ENCODE data around the gene MAN1A2.
"Not testable (repeated sequence)": the region's sequence is repeated elsewhere in the genome, so short reads cannot be mapped to it uniquely, and the experiment has no call there.

MAN1A2 gene

DNA sequence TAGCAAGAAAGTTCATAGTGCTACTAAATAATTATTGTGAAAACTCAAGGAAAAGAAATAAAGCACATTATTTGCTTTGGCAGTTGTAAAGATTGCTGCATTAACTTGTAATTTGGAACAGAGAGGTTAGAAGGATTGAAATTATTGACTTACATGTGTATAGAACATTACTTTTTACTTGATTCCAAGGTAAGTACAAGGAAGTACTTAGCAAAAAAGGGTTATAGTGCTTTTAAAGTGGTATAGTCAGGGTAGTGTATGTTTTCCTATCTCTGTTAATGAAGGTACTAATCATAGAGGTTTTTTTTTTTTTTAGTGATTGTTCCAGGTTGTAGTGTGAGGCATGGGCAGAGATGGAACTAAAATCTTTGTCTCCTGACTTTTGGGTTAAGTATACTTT lies 29.4 kb downstream of the MAN1A2 start:
- in situ Hi-C loops (cut with MboI; ENCODE audit: low sequenced_read_pairs), result no loop called here

DNA sequence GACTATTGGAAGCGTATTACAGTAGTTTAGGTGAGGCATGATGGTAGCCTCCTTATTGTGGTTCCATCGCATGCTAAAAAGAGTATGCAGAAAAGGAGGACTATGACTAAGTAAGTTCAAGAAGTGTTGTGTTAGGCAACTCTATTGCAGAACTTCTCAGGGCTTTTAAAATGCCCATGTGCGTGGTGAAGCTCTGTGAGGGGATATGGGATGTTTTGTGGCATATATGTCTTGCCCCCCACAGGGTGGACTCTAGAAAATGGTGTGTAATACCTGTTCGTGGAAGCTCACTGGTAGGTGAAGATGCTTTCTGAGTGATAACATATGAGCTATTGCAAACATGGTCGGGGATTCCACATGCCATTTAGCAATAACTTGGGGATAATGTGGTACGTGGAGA lies 31.7 kb downstream of the MAN1A2 start:
- in situ Hi-C loops (cut with MboI; ENCODE audit: low sequenced_read_pairs), result no loop called here

DNA sequence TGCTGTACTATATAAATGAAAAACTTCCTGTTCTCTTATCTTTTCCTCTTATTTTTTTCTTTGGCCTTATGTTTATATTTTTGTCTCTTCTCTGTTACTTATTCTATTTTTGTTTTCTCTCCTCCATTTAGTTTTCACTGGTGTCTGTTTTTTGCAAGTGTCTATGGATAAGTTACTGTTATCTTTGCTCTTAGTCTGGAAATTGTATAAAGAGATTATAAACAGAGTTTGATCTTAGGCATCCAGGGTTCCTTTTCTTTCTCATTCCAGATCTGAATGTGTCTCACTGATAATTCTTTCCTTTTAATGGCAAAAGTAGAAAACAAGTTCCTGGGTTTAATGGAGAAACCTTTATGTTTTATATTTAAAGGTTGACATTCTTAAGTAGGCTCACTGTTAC lies 34.5 kb downstream of the MAN1A2 start:
- in situ Hi-C loops (cut with MboI; ENCODE audit: low sequenced_read_pairs), result no loop called here

DNA sequence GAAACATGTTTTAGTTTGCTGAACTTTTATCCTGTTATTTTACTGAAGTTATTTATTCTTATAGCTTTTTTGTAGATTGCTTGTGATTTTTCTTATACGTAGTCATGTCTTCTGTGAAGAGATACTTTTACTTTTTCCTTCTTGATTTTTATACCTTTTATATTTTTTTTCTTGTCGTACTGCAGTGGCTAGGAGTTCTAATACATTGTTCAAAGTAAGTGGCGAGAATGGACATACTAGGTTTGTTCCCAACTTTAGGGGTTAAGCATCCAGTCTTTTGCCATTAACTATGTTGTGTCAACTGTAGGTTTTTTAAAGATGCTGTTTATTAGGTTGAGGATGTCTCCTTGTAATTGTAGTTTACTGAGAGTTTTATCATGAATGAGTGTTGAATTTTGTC lies 36.3 kb downstream of the MAN1A2 start:
- in situ Hi-C loops (cut with MboI; ENCODE audit: low sequenced_read_pairs), result no loop called here

DNA sequence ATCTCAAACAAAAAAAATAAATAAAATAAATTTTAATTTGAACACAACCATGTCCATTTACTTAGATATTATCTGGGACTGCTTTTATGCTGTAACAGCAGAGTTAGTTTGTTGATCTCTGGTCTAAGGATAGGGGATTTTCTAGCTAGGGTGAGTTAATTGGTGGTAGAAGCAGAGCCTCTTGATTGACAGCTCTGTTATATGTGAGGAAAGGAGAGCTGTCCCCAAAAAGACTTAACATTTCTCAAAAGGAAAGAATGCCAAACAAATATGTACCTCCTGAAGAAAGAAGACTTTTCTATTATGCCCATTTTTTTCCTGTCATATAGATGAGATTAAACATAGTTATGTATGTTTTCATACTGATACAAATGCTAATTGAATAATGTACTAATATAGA lies 37.8 kb downstream of the MAN1A2 start:
- in situ Hi-C loops (cut with MboI; ENCODE audit: low sequenced_read_pairs), result no loop called here

DNA sequence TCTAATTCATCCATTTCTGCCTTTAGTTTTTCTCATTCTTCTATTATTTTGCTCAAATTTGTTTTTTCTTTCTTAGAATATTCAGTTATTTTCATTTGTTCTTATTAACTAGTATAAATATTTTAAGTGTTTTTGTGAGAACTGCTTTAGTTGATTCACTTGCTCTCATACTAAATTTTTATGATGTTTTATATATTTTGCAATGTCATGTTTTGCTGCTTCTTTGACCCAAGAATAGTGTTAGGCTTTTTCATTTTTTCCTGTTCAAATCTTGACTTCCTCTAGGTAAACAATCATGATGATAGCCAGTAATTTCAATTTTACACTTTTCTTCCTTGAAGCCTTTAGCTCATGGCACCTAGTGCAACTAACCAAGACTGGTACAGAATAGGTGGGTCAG lies 45.2 kb downstream of the MAN1A2 start:
- in situ Hi-C loops (cut with MboI; ENCODE audit: low sequenced_read_pairs), result no loop called here

DNA sequence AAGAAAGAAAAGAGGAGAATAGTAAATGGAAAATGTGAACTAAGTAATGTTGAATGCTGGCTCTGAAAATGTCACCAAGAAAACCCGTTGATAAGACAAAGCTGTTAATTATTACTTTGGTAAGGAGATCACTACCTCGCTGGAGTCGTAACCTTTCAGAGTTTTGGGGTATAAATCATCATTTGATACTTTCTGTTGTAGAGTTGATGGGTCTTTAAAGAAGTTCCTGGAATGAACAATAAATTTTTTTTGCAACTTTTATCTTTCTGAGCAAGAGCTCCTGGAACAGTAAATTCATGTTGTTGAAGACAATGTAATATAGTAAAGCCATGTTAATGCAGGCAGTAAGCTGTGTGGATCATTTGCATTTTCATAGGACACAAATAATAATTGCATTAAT lies 46.2 kb downstream of the MAN1A2 start:
- in situ Hi-C loops (cut with MboI; ENCODE audit: low sequenced_read_pairs), result no loop called here

DNA sequence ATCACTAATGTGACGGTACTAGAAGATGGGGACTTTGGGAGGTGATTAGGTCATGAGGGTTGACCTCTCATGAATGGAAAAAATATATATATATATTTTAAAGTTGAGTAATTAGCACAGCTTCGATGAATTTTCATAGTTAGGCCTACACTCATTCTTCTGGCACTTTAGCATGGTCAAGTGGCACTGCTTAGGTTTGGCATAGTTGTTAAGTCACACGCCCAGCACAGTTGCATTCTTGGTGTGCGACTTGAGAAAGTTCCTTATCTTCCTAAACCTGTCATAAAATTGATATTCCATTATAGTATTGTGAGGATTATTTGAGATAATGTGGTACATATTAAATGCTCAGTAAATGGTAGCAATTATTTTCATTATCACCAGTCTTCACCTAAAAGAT lies 47.7 kb downstream of the MAN1A2 start:
- in situ Hi-C loops (cut with MboI; ENCODE audit: low sequenced_read_pairs), result no loop called here

DNA sequence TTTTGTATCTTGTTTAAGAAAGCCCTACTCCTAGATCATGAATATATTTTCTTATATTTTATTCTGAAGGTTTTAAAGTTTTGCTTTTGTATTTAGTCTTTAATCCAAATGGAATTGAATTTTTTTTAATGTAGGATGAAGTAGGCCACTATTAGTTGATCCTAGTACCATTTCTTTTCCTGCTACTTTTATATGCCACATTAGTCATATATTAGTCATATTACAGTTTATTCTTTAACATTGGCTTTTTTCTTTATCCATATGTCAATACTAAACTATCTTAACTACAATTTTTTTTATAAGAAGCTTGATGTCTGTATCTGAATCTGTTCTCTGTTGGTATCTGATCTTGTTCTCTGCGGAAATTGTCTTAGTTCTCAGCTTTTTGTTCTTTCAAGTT lies 48.8 kb downstream of the MAN1A2 start:
- in situ Hi-C loops (cut with MboI; ENCODE audit: low sequenced_read_pairs), result no loop called here

DNA sequence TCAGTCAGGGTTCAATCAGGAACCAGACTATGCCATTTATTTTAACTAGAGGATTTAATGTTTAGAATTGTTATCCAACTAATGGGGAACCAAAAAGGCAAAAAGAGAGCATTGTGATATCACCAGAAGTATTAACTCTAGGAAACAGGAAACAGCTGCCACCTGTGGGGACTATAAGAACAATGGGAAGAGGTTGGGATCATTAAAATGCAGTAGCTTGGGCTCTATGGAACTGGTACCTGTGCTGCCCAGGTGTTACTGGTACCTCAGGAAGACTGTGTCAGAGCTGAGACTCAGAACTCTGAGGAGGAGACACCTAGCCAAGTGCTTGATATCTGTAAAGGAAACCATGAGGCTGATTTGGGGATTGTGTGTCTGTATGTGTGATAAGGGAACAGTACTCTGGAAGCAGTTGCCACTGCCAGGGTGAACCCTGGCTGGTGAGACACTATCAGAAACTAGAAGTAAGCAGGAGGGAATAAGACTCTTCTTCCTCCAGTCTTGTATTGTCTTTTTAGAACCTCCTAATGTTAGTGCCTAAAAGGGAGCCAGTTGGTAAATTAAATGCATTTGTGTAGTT lies 49.4 kb downstream of the MAN1A2 start:
- in situ Hi-C loops (cut with MboI; ENCODE audit: low sequenced_read_pairs), result no loop called here

DNA sequence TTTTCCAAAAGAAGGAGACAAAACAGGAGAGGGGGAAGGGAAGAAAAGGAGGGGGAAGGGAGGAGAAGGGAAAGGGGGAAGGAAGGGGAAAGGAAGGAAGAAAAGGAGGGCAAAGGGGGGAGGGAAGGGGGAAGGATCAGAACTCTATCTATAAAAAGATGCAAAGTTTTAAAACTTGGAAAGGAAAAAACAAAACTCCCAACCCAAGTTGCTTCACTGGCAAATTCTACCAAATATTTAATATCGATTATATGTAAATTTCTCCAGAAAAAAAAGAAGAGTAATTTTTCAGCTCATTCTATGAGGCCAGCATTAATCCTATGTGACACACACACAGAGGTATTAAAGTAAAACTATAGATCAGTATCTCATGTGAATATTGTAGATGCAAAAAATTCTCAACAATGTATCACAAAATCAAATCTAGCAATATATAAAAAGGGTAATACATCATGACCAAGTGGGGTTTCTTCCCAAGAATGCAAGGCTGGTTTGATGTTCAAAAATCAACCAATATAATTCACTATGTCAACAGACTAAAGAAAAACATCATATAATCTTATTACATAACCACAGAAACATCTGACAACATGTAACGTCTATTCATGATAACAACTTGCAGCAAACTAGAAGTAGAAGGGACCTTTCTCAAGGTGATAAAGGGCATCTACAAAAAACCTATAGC lies 57.9 kb downstream of the MAN1A2 start:
- in situ Hi-C loops (cut with MboI; ENCODE audit: low sequenced_read_pairs), result no loop called here

DNA sequence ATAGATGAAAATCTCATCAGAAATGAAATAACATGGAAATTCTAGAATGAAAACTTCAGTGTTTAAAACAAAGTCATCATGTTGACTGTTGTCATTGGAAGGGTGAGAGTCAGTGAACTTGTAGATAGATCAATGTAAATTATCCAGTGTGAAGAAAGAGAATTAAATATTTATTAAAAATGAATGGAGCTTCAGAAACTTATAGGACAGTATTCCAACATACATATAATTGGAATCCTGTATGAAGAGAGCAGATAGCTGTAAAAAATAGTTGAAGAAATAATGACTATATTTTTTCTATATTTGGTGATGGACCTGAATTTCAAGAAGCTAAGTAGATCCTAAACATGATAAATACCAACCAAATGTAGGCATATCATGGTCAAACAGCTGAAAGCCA lies 60.0 kb downstream of the MAN1A2 start:
- in situ Hi-C loops (cut with MboI; ENCODE audit: low sequenced_read_pairs), result no loop called here

DNA sequence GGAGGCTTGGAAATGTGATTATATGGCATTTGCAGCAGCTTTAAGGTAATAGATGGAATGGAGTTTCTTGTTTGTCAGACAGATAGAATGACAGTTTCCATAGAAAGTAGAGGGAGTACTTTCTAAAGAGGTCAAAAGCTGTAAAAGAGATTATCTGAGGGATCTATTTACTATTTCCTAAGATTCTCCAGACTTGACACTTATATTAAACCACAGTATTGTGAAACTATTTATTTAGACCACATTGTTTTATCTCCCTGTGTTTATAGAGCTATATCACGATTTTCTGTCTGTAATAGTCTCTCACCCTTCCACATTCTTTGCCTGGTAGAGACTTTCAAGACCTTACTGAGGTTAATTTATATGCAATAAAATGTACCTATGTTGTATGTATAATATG lies 66.7 kb downstream of the MAN1A2 start:
- in situ Hi-C loops (cut with MboI; ENCODE audit: low sequenced_read_pairs), result no loop called here

DNA sequence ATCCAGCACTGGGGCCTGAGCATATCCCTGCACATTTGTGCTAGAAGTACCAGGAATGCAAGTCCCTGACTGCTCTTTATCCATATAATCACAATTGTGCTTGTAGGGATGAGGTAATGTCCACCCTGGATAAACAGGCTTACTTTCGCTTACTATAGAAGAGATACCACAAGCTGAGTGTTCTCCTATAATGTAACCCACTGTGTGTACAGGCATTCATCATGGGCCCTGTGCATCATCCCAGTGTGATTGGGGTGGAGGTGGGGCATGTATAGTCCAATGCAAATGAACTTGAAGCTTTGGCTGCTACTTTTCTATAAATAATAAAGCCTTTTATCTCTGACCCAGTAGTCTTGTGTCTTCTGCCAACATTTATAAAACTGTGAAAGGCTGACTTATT lies 69.3 kb downstream of the MAN1A2 start:
- in situ Hi-C loops (cut with MboI; ENCODE audit: low sequenced_read_pairs), result no loop called here

DNA sequence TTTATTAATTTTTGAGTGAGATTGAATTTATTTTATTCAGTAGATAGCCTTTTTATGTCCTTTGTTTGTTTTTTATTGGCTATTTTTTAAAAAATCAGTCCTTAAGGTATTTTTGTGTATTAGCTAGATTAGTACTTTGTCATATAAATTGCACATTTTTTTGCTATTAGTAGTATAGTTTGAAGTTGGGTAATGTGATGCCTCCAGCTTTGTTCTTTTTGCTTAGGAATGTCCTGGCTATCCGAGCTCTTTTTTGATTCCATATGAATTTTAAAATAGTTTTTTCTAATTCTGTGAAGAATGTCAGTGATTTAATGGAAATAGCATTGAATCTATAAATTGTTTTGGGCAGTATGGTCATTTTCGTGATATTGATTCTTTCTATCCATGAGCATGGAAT lies 80.4 kb downstream of the MAN1A2 start:
- in situ Hi-C loops (cut with MboI; ENCODE audit: low sequenced_read_pairs), result no loop called here

DNA sequence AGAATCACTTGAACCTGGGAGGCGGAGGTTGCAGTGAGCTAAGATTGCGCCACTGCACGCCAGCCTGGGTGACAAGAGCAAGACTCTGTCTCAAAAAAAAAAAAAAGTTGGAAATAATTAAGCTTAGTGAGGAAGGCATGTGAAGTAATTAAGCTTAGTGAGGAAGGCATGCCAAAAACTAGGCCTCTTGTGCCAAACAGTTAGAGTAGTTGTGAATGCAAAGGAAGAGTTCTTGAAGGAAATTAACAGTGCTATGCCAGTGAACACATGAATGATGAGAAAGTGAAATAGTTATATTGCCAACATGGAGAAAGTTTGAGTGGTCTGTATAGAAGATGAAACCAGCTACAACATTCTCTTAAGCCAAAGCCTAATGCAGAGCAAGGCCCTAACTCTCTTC lies 85.0 kb downstream of the MAN1A2 start:
- in situ Hi-C loops (cut with MboI; ENCODE audit: low sequenced_read_pairs), result no loop called here

DNA sequence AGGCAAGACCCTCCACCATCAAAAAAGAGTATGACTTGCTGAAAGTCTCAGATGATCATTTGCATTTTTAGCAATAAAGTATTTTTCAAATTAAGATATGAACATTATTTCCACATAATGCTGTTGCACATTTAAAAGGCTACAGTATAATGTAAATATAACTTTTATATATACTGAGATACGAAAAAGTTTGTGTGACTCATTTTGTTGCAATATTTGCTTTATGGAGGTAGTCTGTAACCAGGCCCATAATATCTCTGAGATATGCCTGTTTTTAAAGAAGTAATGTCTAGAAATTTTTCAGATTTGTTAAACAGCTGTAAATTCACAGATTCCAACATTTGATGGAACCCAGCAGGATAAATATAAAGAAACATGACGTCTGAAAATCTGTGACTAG lies 86.7 kb downstream of the MAN1A2 start:
- in situ Hi-C loops (cut with MboI; ENCODE audit: low sequenced_read_pairs), result no loop called here

DNA sequence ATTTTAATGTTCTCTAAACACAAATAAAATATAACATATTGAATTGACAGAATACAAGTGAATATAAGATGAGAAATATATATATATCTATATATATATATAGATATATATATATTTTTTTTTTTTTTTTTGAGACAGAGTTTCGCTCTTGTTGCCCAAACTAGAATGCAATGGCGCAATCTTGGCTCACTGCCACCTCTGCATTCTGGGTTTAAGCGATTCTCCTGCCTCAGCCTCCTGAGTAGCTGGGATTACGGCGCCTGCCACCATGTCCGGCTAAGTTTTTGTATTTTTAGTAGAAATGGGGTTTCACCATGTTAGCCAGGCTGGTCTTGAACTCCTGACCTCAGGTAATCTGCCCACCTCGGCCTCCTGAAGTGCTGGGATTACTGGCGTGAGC lies 91.2 kb downstream of the MAN1A2 start:
- in situ Hi-C loops (cut with MboI; ENCODE audit: low sequenced_read_pairs), result not testable (repeated sequence)

DNA sequence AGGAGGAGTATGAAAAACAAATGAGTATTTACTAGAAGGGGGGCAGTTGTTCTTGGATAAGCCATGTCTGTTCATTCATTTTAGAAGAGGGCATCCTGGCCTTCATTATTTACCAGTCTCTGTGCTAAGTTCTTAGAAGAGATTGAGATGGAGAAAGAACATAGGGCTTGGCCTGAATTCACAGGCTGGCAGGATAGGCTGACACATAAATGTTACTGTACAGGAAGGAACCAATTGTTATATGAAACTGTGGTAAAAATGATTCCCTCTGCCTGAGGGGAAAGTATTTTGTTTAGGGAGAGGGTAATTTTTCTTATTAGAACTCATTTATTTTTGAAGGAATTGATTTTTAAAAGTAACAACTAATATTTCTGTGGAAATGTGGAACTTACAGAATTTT lies 99.5 kb downstream of the MAN1A2 start:
- in situ Hi-C loops (cut with MboI; ENCODE audit: low sequenced_read_pairs), result no loop called here

DNA sequence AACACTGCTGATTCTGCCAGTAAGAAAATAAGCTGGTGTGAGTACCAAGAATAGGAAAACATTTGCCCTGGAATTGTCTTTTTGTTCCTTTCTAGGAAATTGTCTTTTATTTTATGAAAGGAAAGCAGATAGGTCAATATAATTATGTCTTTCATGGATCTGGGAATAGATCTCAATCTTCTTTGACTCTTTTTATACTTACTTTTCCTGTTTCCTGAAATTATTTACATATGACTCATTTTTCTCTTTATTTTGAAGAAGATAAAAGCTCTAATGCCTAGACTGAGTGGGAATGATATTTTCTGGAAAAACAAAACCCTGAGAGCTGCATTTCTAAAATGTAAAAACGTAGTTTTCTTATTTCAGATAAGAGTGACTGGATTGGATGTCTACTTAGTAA lies 100.1 kb downstream of the MAN1A2 start:
- in situ Hi-C loops (cut with MboI; ENCODE audit: low sequenced_read_pairs), result no loop called here

DNA sequence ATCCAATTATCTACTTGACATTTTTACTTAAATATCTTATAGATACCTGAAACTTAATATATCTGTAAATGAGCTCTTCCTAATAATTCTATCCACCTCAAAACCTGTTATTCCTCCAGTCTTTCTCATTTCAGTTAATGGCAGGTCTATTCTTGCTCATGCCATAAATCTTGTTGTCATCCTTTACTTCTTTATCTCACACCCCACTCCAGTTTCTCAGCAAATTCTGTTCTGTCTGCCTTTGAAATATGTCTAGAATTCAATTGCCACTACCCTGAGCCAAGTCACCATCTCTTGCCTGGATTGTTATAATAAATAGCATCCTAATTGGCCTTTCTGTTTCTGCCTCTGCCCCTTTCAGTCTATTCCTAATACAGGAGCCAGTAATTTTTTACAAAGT lies 105.8 kb downstream of the MAN1A2 start:
- in situ Hi-C loops (cut with MboI; ENCODE audit: low sequenced_read_pairs), result no loop called here

DNA sequence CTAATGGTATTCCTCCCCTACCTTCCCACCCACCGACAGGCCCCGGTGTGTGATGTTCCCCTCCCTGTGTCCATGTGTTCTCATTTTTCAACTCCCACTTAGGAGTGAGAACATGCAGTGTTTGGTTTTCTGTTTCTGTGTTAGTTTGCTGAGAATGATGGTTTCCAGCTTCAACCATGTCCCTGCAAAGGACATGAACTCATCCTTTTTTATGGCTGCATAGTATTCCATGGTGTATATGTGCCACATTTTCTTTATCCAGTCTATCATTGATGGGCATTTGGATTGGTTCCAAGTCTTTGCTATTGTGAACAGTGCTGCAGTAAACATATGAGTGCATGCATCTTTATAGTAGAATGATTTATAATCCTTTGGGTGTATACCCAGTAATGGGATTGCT lies 108.2 kb downstream of the MAN1A2 start:
- in situ Hi-C loops (cut with MboI; ENCODE audit: low sequenced_read_pairs), result not testable (repeated sequence)

DNA sequence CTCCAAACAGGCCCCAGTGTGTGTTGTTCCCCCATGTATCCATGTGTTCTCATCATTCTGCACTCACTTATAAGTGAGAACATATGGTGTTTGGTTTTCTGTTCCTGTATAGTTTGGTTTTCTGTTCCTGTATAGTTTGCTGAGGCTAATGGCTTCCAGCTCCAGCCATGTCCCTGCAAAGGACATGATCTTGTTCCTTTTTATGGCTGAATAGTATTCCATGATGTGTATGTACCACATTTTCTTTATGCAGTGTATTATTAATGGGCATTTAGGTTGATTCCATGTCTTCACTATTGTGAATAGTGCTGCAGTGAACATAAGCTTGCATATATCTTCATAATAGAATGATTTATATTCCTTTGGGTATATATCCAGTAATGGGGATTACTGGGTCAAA lies 111.8 kb downstream of the MAN1A2 start:
- in situ Hi-C loops (cut with MboI; ENCODE audit: low sequenced_read_pairs), result no loop called here

Measured in hTERT RPE-1 (cell line).